NCI-H748 (cell line): Measurements from ENCODE around the gene HEXIM2.

Source experiments
- DNase-seq: peaks from one replicate; lab custom pipeline; 2025; ENCODE audit not compliant: unreplicated experiment; lab: John Stamatoyannopoulos, UW

Gene HEXIM2

GRCh38 chr17:45127548-45128300 lies 34.0 kb upstream of the HEXIM2 start:
- DNase-seq: no peak

- no peak for DNase-seq
Observed at GRCh38 chr17:45128331-45128730, 33.3 kb upstream of the HEXIM2 start.

- DNase-seq: no peak
Observed at GRCh38 chr17:45128989-45129388, 32.7 kb upstream of the HEXIM2 start.

DNA sequence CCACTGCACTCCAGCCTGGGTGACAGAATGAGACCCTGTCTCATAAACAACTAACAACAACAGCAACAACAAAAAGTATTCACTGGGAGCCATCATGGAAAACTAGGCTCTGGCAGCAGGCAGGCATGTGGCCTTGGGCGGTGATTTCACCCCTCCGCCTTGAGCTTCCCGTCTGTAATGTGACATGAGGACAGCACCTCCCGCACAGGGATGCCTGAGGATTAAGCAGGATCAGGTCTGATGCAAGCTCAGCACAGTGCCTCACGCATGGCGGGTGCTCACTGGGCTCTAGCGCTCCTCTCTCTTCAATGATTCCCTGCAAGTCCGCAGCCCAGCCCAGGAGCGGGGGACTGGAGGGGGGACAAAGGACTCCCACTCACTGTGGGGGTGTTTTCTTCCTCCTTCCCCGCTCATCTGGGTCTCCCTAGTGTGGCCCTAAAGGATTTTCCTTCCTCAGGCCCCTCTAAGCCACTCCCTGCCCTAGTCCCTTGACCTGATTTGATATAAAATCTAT lies 32.2 kb upstream of the HEXIM2 start:
- no peak for DNase-seq

DNA sequence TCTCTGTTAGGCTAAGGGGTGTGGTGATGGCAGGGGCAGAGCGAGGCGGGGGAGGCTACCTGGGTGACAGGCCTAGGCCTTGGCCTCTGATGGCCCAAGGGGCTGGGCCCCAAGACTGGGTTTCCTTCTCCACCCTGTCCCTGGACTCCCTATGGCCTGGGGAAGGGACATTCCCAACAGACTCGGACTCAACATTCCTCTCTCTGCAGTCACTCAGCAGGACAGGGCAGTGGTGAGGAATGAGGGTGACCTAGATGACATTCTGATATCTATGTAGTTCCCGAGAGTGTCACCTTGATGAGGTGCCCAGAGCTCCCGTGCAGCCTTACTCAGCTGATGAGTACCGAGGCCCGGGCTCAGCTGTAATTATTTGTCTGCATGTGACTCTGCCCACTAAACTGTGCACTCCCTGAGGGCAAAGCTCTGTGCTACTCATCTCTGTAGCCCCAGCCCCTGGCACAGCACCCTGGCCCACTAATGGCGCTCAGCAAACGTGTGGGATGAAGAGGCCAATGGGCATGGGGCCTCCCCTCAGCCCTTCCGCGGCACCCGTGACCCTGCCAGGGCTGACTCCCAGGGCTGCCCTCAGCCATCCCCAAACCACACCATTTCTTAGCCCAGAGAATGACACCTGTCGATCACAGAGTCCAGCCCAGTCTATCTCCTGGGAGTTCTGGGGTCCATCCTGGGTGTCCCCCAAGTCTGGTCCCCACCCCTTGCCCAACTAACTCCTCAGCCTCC lies 31.6 kb upstream of the HEXIM2 start:
- no peak for DNase-seq

DNA sequence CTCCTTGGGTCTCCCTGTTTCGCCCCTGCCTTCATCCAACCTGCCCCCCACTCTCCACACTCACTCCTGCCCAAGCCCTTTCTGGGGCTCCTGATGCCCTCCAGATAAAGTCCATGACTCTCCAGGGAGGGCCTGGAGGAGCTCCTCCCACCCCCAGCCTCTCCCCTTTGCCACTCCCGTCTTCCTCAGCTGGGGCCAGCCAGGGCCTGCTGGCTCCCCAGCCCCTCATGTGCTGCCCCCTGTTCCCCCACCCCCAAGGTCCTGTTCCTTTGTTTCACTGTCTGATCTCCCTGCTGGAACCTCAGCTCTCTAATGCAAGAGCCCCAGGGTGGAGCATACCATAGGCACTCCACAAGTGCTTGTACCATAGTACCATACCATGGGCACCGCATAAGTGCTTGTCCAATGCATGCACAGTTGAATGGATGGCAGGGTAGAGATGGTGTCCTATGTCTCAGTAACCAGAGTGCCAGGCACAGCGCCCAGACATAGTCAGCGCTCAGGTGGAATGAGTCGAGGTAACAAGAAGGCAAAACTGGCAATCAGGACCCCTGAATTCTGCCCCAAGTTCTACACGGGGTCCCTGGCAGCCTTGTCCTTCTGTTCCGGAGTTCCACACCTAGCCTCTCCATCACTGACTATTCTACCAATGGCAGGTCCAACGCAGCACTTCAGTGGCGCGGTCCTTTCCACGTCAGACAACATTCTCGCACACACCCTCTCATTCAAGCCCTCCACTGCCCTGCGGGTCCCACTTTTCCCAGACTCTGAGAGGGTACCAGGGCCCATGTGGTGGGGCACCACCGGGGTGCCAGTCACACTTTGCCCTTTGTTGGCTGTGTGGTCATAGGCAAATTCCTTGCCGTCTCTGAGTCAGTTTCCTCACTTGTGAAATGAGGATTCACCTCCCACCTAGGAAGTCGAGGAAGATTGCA lies 30.7 kb upstream of the HEXIM2 start:
- DNase-seq: no peak

DNA sequence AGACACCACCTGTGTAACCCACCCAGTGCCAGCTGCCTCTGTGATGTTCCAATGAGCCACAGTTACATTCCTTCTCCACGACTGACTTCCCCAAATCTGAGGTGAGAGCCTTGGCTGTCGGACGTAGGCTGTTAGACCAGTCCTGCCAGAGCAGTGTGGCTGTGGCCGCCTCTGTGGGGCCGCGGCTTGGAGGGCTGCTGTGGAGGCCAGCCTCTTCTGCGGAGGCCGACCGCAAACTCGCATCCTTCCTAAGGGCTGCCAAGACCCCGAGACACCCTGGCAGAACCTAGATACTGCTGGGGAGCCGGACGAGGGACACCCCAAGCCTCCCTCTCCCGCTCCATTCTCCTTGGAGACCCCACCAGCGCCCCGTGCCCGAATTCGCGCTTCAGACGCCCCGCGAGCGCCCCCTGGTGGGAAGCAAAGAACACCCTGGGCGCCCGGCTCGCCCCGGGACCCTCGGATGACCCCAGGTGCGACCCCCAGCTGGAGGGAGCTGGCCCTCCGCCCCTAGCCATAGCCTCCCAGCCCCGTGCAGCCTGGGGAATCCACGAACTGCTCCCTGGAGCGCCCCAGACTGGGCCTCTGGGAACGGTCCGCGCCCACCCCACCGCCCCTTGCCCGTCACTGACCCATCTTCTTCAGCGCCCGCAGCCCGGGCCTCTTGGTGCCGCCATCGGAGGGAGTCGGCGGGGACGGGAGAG lies 29.9 kb upstream of the HEXIM2 start:
- DNase-seq: peak; percentile 75

DNA sequence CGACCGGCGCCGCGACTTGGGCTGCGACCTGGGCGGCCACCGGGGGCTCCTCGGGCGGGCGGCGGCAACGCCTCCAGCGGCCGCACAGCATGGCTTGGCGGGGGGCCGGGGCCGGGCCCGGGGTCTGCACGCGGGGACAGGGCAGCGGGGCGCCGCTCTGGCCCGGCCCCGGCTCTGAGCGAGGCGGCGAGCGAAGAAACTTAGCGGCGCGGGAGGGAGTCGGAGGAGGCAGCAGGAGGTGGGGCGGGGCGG lies 29.4 kb upstream of the HEXIM2 start, which contains the start of gene PLCD3:
Gene PLCD3, minus strand, starts transcription at position 196 of the 252 bp plus-strand sequence. Its CDS starts 105 bp downstream, at position 91.
- no peak for DNase-seq

DNA sequence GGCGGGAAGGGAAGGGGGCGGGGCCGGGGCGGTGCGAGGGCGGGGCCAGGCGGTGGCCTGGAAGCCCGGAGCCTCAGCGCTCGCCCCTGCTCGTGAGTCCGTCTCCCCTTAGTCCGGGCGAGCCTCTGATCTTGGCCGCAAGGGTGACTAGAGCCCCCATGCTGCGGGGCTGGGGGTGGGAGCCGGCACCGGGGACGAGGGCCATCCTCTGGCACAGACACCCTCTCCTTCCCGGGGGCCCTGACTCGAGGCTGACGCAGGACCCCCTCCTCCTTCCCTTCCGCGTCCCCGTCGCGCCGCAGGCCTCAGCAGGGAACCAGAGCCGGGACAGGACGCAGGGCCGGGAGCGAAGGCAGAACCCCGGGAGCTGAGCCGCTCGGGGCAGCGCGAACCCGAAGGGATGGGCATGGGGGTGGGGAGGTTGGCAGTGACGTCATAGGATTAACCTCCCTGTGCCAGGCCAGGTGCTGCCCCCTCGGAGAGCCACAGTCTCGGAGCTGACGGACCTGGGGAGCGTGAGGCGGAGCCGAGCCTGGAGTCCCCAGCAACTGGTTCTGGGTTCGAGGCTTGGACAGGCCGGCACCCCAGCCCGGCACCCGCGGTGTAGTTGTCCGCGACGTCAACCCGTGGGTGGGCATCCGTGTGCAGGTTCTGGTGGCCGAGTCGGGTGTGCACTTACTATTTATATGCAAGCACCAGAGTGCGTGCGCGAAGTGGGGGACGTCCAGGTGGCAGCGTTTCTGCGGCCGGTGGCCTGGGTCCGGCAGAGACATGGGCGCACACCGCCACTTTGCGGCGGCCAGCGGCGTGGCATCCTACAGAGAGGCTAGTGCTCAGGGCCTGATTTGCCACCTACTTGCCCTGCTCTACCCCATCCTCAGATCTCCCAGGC lies 28.9 kb upstream of the HEXIM2 start:
- peak; percentile 85 for DNase-seq

DNA sequence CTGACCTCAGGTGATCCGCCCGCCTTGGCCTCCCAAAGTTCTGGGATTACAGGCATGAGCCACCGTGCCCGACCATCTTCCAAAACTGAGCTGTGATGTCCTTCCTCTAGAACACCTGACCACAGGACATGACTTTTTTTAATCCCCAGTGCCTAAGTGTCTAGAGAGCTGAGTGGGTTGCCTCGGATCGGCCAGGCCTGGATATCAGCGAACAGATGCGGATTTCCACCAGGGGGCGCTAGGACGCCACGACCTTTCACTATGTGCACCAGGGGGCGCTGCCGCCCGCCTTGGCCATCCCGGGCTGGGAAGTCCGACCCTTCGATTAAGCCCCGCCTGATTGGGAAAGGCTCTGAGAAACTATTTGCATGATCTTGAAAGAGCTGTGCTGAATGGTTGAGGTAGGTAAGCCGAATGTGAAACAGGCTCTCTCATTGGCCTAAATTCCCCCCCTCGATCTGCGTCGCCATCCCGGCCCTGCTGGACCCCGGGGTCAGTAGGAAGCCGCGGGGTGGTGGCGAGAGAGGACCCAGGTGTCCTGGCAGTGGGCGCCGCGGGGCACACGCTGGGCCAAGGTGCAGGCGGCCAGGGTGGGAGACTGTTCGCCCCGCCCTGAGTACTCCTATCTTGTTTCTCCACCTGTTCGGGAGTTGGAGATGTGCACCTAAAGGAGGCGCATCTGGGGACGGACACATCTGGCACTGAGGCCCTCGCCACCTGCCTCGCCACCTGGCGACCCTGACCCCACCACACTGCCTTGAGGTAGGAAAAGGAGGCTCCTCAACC lies 26.3 kb upstream of the HEXIM2 start, which contains the start of gene ACBD4:
Gene ACBD4, plus strand, starts transcription at position 496 of the 786 bp plus-strand sequence. CDS start 458 bp downstream, outside the sequence.
- peak; percentile 98 for DNase-seq

DNA sequence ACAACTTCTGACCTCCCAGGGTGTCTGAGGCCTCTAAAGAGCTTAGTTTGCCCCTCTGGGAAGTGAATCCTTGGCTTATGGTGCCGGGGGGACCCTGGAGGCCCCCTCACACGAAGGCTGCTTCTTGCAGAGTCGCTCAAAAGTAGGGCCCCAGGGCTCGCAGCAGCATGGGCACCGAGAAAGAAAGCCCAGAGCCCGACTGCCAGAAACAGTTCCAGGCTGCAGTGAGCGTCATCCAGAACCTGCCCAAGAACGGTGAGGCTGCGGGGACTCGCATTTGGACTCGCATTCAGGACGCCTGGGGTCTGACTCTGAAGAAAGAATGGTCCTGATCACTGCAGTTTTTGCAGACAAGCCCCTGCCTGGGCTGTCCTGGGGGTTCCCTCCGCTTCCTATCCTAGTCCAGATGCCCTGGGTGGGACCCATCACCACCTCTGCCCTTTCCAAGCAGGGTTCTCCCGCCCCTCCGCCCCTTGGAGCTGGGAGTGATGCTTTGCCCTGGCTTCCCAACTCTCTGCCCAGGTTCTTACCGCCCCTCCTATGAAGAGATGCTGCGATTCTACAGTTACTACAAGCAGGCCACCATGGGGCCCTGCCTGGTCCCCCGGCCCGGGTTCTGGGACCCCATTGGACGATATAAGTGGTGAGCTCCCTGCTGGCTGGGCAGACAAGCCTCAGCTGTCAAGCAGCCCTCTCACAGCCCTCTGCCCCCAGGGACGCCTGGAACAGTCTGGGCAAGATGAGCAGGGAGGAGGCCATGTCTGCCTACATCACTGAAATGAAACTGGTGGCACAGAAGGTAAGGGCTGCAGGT lies 25.5 kb upstream of the HEXIM2 start:
- DNase-seq: no peak

GRCh38 chr17:45136846-45137560 lies 24.7 kb upstream of the HEXIM2 start:
- DNase-seq: no peak

GRCh38 chr17:45137561-45138305 lies 23.9 kb upstream of the HEXIM2 start:
- no peak for DNase-seq

DNA sequence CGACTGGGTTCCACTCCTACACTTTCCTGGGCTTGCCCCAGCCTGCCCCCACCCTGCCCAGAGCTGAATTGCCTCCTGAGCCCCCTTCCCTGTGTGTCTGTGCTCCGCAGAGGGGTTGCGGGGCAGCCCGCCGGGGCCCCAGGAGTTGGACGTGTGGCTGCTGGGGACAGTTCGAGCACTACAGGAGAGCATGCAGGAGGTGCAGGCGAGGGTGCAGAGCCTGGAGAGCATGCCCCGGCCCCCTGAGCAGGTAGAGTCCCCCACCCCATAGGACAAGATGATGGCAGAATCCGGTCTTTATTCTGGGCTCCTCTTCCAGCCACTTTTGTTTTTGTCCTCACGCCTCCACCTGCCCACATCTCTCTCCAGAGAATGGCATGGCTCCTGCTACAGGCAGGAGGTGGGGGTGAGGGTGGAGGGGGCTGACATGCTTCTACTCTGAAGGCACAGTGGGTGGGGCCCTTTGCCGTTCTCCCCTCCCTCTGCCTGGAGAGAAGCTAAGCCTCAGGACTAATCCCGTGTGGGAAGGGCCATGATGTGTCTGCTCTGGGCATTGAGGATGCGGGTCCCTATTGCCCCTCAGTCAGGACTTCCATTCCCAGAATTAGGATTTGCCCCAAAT lies 22.7 kb upstream of the HEXIM2 start:
- DNase-seq: no peak

DNA sequence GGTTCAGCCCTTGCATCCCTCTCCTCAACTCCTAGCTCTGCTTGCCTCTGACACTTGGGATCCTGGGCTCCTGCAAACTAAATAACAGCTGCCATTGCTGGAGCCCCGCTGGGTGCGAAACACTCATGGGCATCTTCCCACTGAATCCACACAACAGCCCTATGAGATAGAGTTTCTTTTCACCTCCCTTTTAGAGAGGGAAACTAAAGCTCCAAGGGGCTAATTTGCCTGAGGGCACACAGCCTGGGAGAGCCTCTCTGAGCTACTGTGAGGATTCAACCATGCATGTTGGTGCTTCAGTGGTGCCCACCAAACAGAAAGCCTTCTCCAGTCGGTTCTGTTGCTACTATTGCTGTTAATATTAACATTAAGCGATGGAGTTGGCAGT lies 22.1 kb upstream of the HEXIM2 start:
- DNase-seq: no peak

- DNase-seq: no peak
Observed at GRCh38 chr17:45143094-45143670, 18.5 kb upstream of the HEXIM2 start.
